Right lobe of liver (tissue), 4 donors: ENCODE measurements around the gene NCSTN.

Experiments
- POLR2A ChIP-seq: fragments of 450-650 bp; IDR thresholded peaks from one replicate; pipeline ENCODE4 v1.6.1; 2017; ENCODE audit warnings: antibody characterized with exemption, mild to moderate bottlenecking
- TF ChIP-seq, protein P1 (sequence below), 4 donors: fragments of 200-600 bp in 3 of 4; fragments of 450-650 bp in 1 of 4; IDR thresholded peaks; one replicate each; pipeline versions ENCODE4 v1.5.1 to v1.8.0; 2016 to 2022; ENCODE audit warnings: antibody characterized with exemption in 4 of 4, mild to moderate bottlenecking in 2 of 4
- donor health status: DM: no; HTN: no; CAD: no.
- donor health status: DM: no; HTN: no; CAD: no.
- donor health status: DM: no; HTN: yes; CAD: no.

DNA sequence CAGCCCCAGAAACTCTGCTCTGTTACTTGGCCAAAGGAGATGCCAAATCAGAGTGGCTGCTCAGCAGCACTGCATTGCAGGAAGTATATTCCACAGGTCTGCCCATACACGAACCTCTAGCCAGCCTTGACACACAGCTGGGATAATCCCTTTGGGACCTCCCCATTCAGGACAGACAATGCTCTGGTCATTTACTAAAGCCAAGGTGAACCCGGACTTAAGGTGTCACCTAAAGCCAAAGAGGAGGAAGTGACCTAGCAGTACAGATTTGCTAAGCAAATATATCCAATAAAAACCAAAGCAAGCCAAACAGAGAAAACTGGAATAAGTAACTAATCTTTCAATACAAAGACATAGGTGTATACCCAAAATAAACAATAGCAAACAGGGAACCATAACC is 27.8 kb upstream of the NCSTN start:
- TF ChIP-seq, protein P1, sequence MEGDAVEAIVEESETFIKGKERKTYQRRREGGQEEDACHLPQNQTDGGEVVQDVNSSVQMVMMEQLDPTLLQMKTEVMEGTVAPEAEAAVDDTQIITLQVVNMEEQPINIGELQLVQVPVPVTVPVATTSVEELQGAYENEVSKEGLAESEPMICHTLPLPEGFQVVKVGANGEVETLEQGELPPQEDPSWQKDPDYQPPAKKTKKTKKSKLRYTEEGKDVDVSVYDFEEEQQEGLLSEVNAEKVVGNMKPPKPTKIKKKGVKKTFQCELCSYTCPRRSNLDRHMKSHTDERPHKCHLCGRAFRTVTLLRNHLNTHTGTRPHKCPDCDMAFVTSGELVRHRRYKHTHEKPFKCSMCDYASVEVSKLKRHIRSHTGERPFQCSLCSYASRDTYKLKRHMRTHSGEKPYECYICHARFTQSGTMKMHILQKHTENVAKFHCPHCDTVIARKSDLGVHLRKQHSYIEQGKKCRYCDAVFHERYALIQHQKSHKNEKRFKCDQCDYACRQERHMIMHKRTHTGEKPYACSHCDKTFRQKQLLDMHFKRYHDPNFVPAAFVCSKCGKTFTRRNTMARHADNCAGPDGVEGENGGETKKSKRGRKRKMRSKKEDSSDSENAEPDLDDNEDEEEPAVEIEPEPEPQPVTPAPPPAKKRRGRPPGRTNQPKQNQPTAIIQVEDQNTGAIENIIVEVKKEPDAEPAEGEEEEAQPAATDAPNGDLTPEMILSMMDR (IDR thresholded peaks at IDR 0.05), result no peak
- no peak for TF ChIP-seq POLR2A
